Endothelial cell of umbilical vein (primary cell): ENCODE measurements around the gene UNC119. TPM values are rescaled to one million over a fixed set of nuclear protein-coding genes. Genes with fewer than 3 reads are reported as not detected.

ENCODE experiments used
- BruUV-seq: library from RNA; stranded (reverse); fragments of 400-500 nt; replicated peaks from 2 replicates; lab custom pipeline; 2021; lab: Mats Ljungman, UMichigan
- CTCF ChIA-PET: fragments of 300-600, 350-600 bp; sonication (Branson Sonifier 250); formaldehyde crosslinking; loops from one replicate; lab custom pipeline; 2021; ENCODE audit warnings: antibody characterized with exemption, inconsistent platforms; lab: Charles Lee
- POLR2A ChIA-PET: fragments of 300-600, 350-600 bp; sonication (Branson Sonifier 250); formaldehyde crosslinking; loops from one replicate; lab custom pipeline; 2021; ENCODE audit warnings: antibody characterized with exemption, inconsistent platforms; lab: Charles Lee
- DNase-seq: peaks from one replicate; pipeline ENCODE4 v3.0.0-alpha.2; 2011; ENCODE audit warnings: low read depth, low spot score
- FAIRE-seq: peaks from 2 replicates; lab custom pipeline; 2011; peaks lifted over from hg19 to GRCh38; lab: Jason Lieb, UNC
- H2AFZ ChIP-seq: 2 replicates; pipeline ENCODE4 v1.6.0; 2012; ENCODE audit warnings: low read depth, low read length, control low read depth, inconsistent platforms
- H3K27ac ChIP-seq: 2 replicates; pipeline ENCODE4 v1.5.1; 2011; ENCODE audit warnings: low read depth, mild to moderate bottlenecking, control low read depth, low read length, moderate library complexity; ENCODE audit not compliant: insufficient read depth
- H3K27me3 ChIP-seq, 2 experiments: 2 replicates each; pipeline versions ENCODE4 v1.6.0 to v1.6.1; 2011; ENCODE audit warnings: low read length in 2 of 2, mixed read lengths in 1 of 2; ENCODE audit not compliant: control insufficient read depth in 2 of 2, insufficient read depth in 2 of 2
- H3K36me3 ChIP-seq, 2 experiments: 2 replicates in 1 of 2; 3 replicates in 1 of 2; pipeline ENCODE4 v1.5.1; 2011; ENCODE audit warnings: low read length in 2 of 2, mild to moderate bottlenecking in 1 of 2, moderate library complexity in 1 of 2; ENCODE audit not compliant: control insufficient read depth in 2 of 2, insufficient read depth in 2 of 2; ENCODE audit errors: extremely low read depth in 1 of 2
- H3K4me1 ChIP-seq: 3 replicates; pipeline ENCODE4 v1.5.1; 2011; ENCODE audit warnings: mild to moderate bottlenecking, low read length; ENCODE audit not compliant: control insufficient read depth, insufficient read depth; ENCODE audit errors: extremely low read depth
- H3K4me2 ChIP-seq: 2 replicates; pipeline ENCODE4 v1.6.1; 2011; ENCODE audit warnings: low read length, control low read depth, mixed read lengths; ENCODE audit not compliant: insufficient read depth
- H3K4me3 ChIP-seq, 3 experiments: fragments of 200-600 bp in 1 of 3; sonication (generic), shearing (Covaris generic) in 1 of 3; replicated peaks in 1 of 3; 2 replicates each; pipeline ENCODE4 v1.5.1; 2011 to 2016; ENCODE audit warnings: control low read depth in 3 of 3, low read length in 3 of 3, mild to moderate bottlenecking in 2 of 3, inconsistent platforms in 1 of 3, low read depth in 1 of 3, moderate library complexity in 1 of 3; ENCODE audit not compliant: insufficient read depth in 1 of 3
- H3K79me2 ChIP-seq: 2 replicates; pipeline ENCODE4 v1.6.0; 2012; ENCODE audit warnings: low read length, inconsistent platforms; ENCODE audit not compliant: control insufficient read depth, insufficient read depth
- H3K9ac ChIP-seq: replicated peaks from 2 replicates; pipeline ENCODE3; 2011; ENCODE audit warnings: low read length, control low read depth; ENCODE audit not compliant: insufficient read depth; ENCODE audit errors: extremely low read depth
- H3K9me1 ChIP-seq: replicated peaks from 3 replicates; pipeline ENCODE4 v1.6.0; 2011; ENCODE audit warnings: mild to moderate bottlenecking, low read length; ENCODE audit not compliant: control insufficient read depth, insufficient read depth; ENCODE audit errors: extremely low read depth
- H3K9me3 ChIP-seq: replicated peaks from 2 replicates; pipeline ENCODE4 v1.5.1; 2012; ENCODE audit warnings: low read length, inconsistent platforms; ENCODE audit not compliant: control insufficient read depth, insufficient read depth
- H4K20me1 ChIP-seq: replicated peaks from 2 replicates; pipeline ENCODE3; 2011; ENCODE audit warnings: mild to moderate bottlenecking, low read length; ENCODE audit not compliant: control insufficient read depth, insufficient read depth; ENCODE audit errors: extremely low read depth
- CTCF ChIP-seq, 2 donors: IDR thresholded peaks; 1 replicate in 1 of 2; 2 replicates in 1 of 2; pipeline ENCODE4 v1.5.1; 2011; ENCODE audit warnings: low read length in 2 of 2, mild to moderate bottlenecking in 2 of 2, moderate library complexity in 2 of 2, control low read depth in 1 of 2, inconsistent platforms in 1 of 2, low read depth in 1 of 2; ENCODE audit not compliant: insufficient read depth in 1 of 2; ENCODE audit errors: extremely low read depth in 1 of 2
- EZH2 ChIP-seq: IDR thresholded peaks from 2 replicates; pipeline ENCODE4 v1.6.1; 2012; ENCODE audit warnings: borderline replicate concordance, low read depth, mild to moderate bottlenecking, moderate library complexity, low read length, inconsistent platforms; ENCODE audit not compliant: severe bottlenecking
- FOS ChIP-seq: IDR thresholded peaks from 2 replicates; pipeline ENCODE4 v1.6.1; 2011; ENCODE audit warnings: mild to moderate bottlenecking, low read length, moderate library complexity, borderline replicate concordance; ENCODE audit not compliant: insufficient read depth
- GATA2 ChIP-seq: IDR thresholded peaks from 2 replicates; pipeline ENCODE4 v1.7.0; 2011; ENCODE audit warnings: low read depth, mild to moderate bottlenecking, moderate library complexity, mixed read lengths, low read length; ENCODE audit not compliant: insufficient read length, insufficient read depth
- JUN ChIP-seq: IDR thresholded peaks from 2 replicates; pipeline ENCODE4 v1.6.1; 2011; ENCODE audit warnings: borderline replicate concordance, low read depth; ENCODE audit not compliant: insufficient read length, insufficient read depth
- MAX ChIP-seq: IDR thresholded peaks from 2 replicates; pipeline ENCODE4 v1.6.1; 2011; ENCODE audit not compliant: insufficient read depth, insufficient read length
- MYC ChIP-seq: IDR thresholded peaks from one replicate; pipeline ENCODE4 v1.6.1; 2011; ENCODE audit warnings: mild to moderate bottlenecking, low read depth, low read length
- POLR2A ChIP-seq: IDR thresholded peaks from 2 replicates; pipeline ENCODE4 v1.6.1; 2012; ENCODE audit warnings: low read depth, mild to moderate bottlenecking, control low read depth, low read length
- POLR2AphosphoS5 ChIP-seq: IDR thresholded peaks from 2 replicates; pipeline ENCODE4 v1.6.1; 2012; ENCODE audit warnings: low read depth, mild to moderate bottlenecking, control low read depth, low read length, moderate library complexity; ENCODE audit not compliant: insufficient read depth
- dilution Hi-C: fragments of 300-500 bp; cut with MboI; formaldehyde crosslinking; loops from one replicate; pipeline ENCODE4 v1.15.0; 2019; ENCODE audit warnings: low sequenced_read_pairs; ENCODE audit not compliant: extremely low pct_ligation_motif_present
- intact Hi-C: fragments of 100-400 bp; cut with micrococcal nuclease; formaldehyde crosslinking; loops from one replicate; pipeline ENCODE4 v1.10.0; 2022
- polyA plus RNA-seq, 4 experiments: library from polyadenylated mRNA; depleted of rRNA in 3 of 4; stranded (reverse) in 3 of 4; unstranded in 1 of 4; fragments of >200 nt; gene quantifications; 2 replicates each; pipeline versions ENCODE4 v1.2.1 to v1.2.3, GENCODE V29; 2011 to 2012; ENCODE audit warnings: missing spikeins in 1 of 4
- total RNA-seq: library from RNA; stranded (reverse); gene quantifications from 2 replicates; pipeline ENCODE4 v1.2.3, GENCODE V29; 2021

The UNC119 gene
- total and polyA plus RNA-seq, 2 donors (not counting 3 experiments of a cell fraction or from before 2014, with no cell fraction given), result 26.3 to 67.8 TPM

- DNase-seq (no peak), FAIRE-seq (no peak)
- H3K79me2 ChIP-seq, result no peaks in the 10 kb centered on the region
- H3K27ac ChIP-seq, result no peak overlapping the region
- peaks cover 14 to 21% of the 10 kb centered on the region in 2 experiments for H3K36me3 ChIP-seq
- no peak overlapping the region for H3K9ac ChIP-seq
- no peaks in the 10 kb centered on the region for H3K9me3 ChIP-seq
- ChIA-PET POLR2A (no interaction called here), CTCF (interaction anchor here (0.7 kb wide), 1 partner anchor 17 kb away, joined by 3 read pairs; no protein-coding TSS in a partner anchor)
- intact Hi-C loops, result no loop called here
- H3K4me1 ChIP-seq, result peaks cover 2% of the 10 kb centered on the region
- dilution Hi-C loops, result no loop called here
- no peak overlapping the region for H3K4me2 ChIP-seq
- H3K4me3 ChIP-seq, result no peak overlapping the region
- H3K9me1 ChIP-seq, result no peaks in the 10 kb centered on the region
- TF ChIP-seq FOS, result no peak
- no peak for TF ChIP-seq CTCF (IDR thresholded peaks at IDR 0.05; ENCODE audit: extremely low read depth in 1 of 2, insufficient read depth in 1 of 2, low read depth in 1 of 2, low read length in 2 of 2)
- TF ChIP-seq POLR2A, result no peak
- TF ChIP-seq GATA2, result no peak
- no peak for TF ChIP-seq JUN
- TF ChIP-seq POLR2AphosphoS5, result no peak
- no peak for TF ChIP-seq EZH2
- TF ChIP-seq MAX, result no peak
- TF ChIP-seq MYC, result no peak
- no peaks in the 10 kb centered on the region for H3K27me3 ChIP-seq
- BruUV-seq, result no TSS peak
- no peak overlapping the region for H2AFZ ChIP-seq
- no peaks in the 10 kb centered on the region for H4K20me1 ChIP-seq
Measured at GRCh38 chr17:28579526-28579925, 27.1 kb upstream of the UNC119 start.
